Measurements from ENCODE around the gene NPC2.

GRCh38 chr14:74429991-74430390 lies 63.1 kb downstream of the NPC2 start:
- TF ChIP-seq POLR2AphosphoS5 (IDR thresholded peaks at IDR 0.05; ENCODE audit: low read depth, low read length) = no peak
- TF ChIP-seq SPI1 (IDR thresholded peaks at IDR 0.05; ENCODE audit: low read depth, low read length) = no peak
- no peak for TF ChIP-seq POLR2A (IDR thresholded peaks at IDR 0.05; ENCODE audit: low read depth, low read length)
